Loucy (cell line): ENCODE results near the gene MARCHF4.

Source experiments
- H2AFZ ChIP-seq: fragments of 200-600 bp; sonication (generic); 2 replicates; pipeline ENCODE4 v1.6.0; 2016; ENCODE audit warnings: antibody characterized with exemption, mild to moderate bottlenecking, low read length, moderate library complexity
- H3F3A ChIP-seq: fragments of 200-600 bp; 2 replicates; pipeline ENCODE4 v1.6.0; 2016; ENCODE audit warnings: antibody characterized with exemption, low read depth, mild to moderate bottlenecking
- H3K27me3 ChIP-seq: fragments of 200-600 bp; sonication (generic); 2 replicates; pipeline ENCODE4 v1.6.1; 2014; ENCODE audit warnings: low read length, mild to moderate bottlenecking; ENCODE audit not compliant: insufficient read depth, poor library complexity, severe bottlenecking
- H3K36me3 ChIP-seq: fragments of 200-600 bp; sonication (generic); 2 replicates; pipeline ENCODE4 v1.6.1; 2016; ENCODE audit warnings: low read length; ENCODE audit not compliant: insufficient read depth
- H3K4me1 ChIP-seq: fragments of 200-600 bp; sonication (generic); 2 replicates; pipeline ENCODE4 v1.5.1; 2014; ENCODE audit warnings: low read length, mild to moderate bottlenecking; ENCODE audit not compliant: insufficient read depth, poor library complexity, severe bottlenecking
- H3K4me2 ChIP-seq: fragments of 200-600 bp; sonication (generic); 2 replicates; pipeline ENCODE4 v1.6.0; 2014; ENCODE audit warnings: antibody characterized with exemption, low read length, low read depth, mild to moderate bottlenecking; ENCODE audit not compliant: poor library complexity, severe bottlenecking
- H3K4me3 ChIP-seq: fragments of 200-600 bp; sonication (generic); 2 replicates; pipeline ENCODE4 v1.5.1; 2014; ENCODE audit warnings: low read length, mild to moderate bottlenecking, mixed read lengths; ENCODE audit not compliant: poor library complexity, severe bottlenecking
- H3K79me2 ChIP-seq: fragments of 200-600 bp; sonication (generic); 2 replicates; pipeline ENCODE4 v1.6.1; 2014; ENCODE audit warnings: low read length; ENCODE audit not compliant: insufficient read depth
- H3K9ac ChIP-seq: fragments of 200-600 bp; sonication (generic); 2 replicates; pipeline ENCODE4 v1.6.0; 2014; ENCODE audit warnings: mild to moderate bottlenecking, low read depth, low read length, moderate library complexity; ENCODE audit not compliant: poor library complexity, severe bottlenecking
- H3K9me2 ChIP-seq: fragments of 200-600 bp; sonication (generic); replicated peaks from 2 replicates; pipeline ENCODE4 v1.6.1; 2016; ENCODE audit warnings: low read depth, low read length, mixed read lengths
- H3K9me3 ChIP-seq: fragments of 200-600 bp; sonication (generic); 2 replicates; pipeline ENCODE4 v1.6.1; 2014; ENCODE audit warnings: mild to moderate bottlenecking, antibody characterized with exemption, low read length, low read depth; ENCODE audit not compliant: insufficient read depth
- H4K20me1 ChIP-seq: fragments of 200-600 bp; sonication (generic); 2 replicates; pipeline ENCODE4 v1.6.0; 2014; ENCODE audit warnings: antibody characterized with exemption, low read length, mild to moderate bottlenecking; ENCODE audit not compliant: insufficient read depth, poor library complexity, severe bottlenecking
- EZH2phosphoT487 ChIP-seq: fragments of 200-600 bp; IDR thresholded peaks from 2 replicates; pipeline ENCODE4 v1.6.1; 2018; ENCODE audit warnings: antibody characterized with exemption, mild to moderate bottlenecking, moderate library complexity, borderline replicate concordance
- TF ChIP-seq, protein P1 (sequence below): fragments of 200-600 bp; sonication (generic); conservative IDR thresholded peaks from 2 replicates; pipeline ENCODE4 v1.5.1; 2014; ENCODE audit warnings: mild to moderate bottlenecking, antibody characterized with exemption, low read length

The MARCHF4 gene

GRCh38 chr2:216394881-216395280, 22.6 kb upstream of the MARCHF4 start:
- TF ChIP-seq, protein P1, sequence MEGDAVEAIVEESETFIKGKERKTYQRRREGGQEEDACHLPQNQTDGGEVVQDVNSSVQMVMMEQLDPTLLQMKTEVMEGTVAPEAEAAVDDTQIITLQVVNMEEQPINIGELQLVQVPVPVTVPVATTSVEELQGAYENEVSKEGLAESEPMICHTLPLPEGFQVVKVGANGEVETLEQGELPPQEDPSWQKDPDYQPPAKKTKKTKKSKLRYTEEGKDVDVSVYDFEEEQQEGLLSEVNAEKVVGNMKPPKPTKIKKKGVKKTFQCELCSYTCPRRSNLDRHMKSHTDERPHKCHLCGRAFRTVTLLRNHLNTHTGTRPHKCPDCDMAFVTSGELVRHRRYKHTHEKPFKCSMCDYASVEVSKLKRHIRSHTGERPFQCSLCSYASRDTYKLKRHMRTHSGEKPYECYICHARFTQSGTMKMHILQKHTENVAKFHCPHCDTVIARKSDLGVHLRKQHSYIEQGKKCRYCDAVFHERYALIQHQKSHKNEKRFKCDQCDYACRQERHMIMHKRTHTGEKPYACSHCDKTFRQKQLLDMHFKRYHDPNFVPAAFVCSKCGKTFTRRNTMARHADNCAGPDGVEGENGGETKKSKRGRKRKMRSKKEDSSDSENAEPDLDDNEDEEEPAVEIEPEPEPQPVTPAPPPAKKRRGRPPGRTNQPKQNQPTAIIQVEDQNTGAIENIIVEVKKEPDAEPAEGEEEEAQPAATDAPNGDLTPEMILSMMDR: no peak
- no peak for TF ChIP-seq EZH2phosphoT487
- H4K20me1 ChIP-seq: no peaks in the 10 kb centered on the region
- no peaks in the 10 kb centered on the region for H3K27me3 ChIP-seq
- no peaks in the 10 kb centered on the region for H3K9me2 ChIP-seq
- no peaks in the 10 kb centered on the region for H3K79me2 ChIP-seq
- no peaks in the 10 kb centered on the region for H3K9me3 ChIP-seq
- no peaks in the 10 kb centered on the region for H3K36me3 ChIP-seq
- H3K4me1 ChIP-seq: peaks cover 29% of the 10 kb centered on the region
- peak overlapping the region; percentile 15 for H3K4me2 ChIP-seq
- peak overlapping the region; percentile 23 for H3K4me3 ChIP-seq
- H2AFZ ChIP-seq: peak overlapping the region; percentile 32
- H3F3A ChIP-seq: no peaks in the 10 kb centered on the region
- H3K9ac ChIP-seq: no peak overlapping the region

DNA sequence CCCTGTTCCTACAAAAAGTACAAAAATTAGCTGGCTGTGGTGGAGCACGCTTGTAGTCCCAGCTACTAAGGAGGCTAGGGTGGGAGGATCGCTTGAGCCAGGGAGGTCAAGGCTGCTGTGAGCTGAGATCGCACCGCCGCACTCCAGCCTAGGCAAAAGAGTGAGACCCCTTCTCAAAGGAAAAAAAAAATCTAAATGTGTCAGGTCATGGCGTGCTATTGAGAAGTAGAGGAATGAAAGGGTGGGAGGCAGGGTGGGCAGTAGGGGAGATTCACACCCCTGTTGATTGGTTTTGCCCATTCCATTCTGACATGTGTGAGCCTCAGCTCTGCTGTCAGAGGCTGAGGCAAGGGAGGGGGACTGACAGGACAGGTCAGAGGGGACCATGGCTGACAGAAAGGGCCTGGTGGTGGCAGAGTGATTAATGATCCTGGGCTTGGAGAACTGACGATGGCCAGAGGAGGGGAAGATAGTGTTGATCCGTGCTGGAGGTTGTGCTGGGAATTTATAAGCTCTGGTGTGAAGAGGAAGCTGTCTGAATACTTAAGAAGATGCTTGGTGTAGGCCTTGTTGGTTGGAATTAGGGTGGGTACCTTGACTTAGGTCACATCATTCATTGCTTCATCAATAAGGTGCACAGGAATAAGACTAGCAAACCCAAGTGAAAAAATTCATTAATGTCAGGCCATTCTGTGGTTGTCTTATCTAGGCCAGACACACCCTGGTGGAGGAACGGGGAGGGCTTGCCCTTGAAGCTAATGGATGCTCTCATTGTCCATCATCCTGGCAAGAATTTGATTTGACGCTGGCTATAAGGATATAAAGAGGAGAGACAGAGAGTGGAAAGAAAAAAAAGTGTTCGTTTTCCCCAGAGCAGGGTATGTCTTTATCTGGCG, 20.9 kb upstream of the MARCHF4 start:
- Histone ChIP-seq H3K4me2 (no peak overlapping the region), H2AFZ (no peak overlapping the region), H3K4me3 (no peak overlapping the region), H3K9ac (no peak overlapping the region), H3K9me2 (no peaks in the 10 kb centered on the region), H3F3A (no peaks in the 10 kb centered on the region), H3K36me3 (no peaks in the 10 kb centered on the region), H3K27me3 (no peaks in the 10 kb centered on the region), H3K4me1 (peaks cover 24% of the 10 kb centered on the region), H4K20me1 (no peaks in the 10 kb centered on the region), H3K9me3 (no peaks in the 10 kb centered on the region), H3K79me2 (no peaks in the 10 kb centered on the region)
- no peak for TF ChIP-seq EZH2phosphoT487
- TF ChIP-seq, protein P1: no peak

GRCh38 chr2:216392018-216392562, 19.8 kb upstream of the MARCHF4 start:
- no peak overlapping the region for H2AFZ ChIP-seq
- no peak overlapping the region for H3K4me2 ChIP-seq
- no peaks in the 10 kb centered on the region for H3F3A ChIP-seq
- H3K4me3 ChIP-seq: no peak overlapping the region
- no peaks in the 10 kb centered on the region for H3K9me3 ChIP-seq
- peaks cover 28% of the 10 kb centered on the region for H3K4me1 ChIP-seq
- H3K36me3 ChIP-seq: no peaks in the 10 kb centered on the region
- TF ChIP-seq, protein P1: no peak
- TF ChIP-seq EZH2phosphoT487: no peak
- H3K9ac ChIP-seq: no peak overlapping the region
- H4K20me1 ChIP-seq: no peaks in the 10 kb centered on the region
- H3K79me2 ChIP-seq: no peaks in the 10 kb centered on the region
- H3K27me3 ChIP-seq: no peaks in the 10 kb centered on the region
- no peaks in the 10 kb centered on the region for H3K9me2 ChIP-seq
